GM19463 (cell line): ENCODE measurements around the gene FYN.
"Not testable (repeated sequence)": the region's sequence is repeated elsewhere in the genome, so short reads cannot be mapped to it uniquely, and the experiment has no call there.

ENCODE experiments used
- ATAC-seq: cut with Tn5 transposase; IDR thresholded peaks from one replicate; pipeline ENCODE4 v1.9.1; 2021; ENCODE audit warnings: mild to moderate bottlenecking, moderate library complexity; ENCODE audit not compliant: unreplicated experiment

The FYN gene

GRCh38 chr6:111873178-111874024 is at the start of gene FYN:
TSS of gene FYN (minus strand) at chr6:111873452. CDS start at chr6:111720051, 153,401 bp downstream.
- peak; percentile 99 for ATAC-seq

- ATAC-seq, result no peak
Observed at GRCh38 chr6:111922454-111923297, 49.4 kb upstream of the FYN start.

- ATAC-seq, result no peak
Observed at GRCh38 chr6:111921103-111921502, 47.9 kb upstream of the FYN start.

GRCh38 chr6:111920578-111920977 is 47.3 kb upstream of the FYN start:
- no peak for ATAC-seq

- no peak for ATAC-seq
Observed at GRCh38 chr6:111918825-111919224, 45.6 kb upstream of the FYN start.

- ATAC-seq, result no peak
Observed at GRCh38 chr6:111916747-111917146, 43.5 kb upstream of the FYN start.

GRCh38 chr6:111914617-111915016 is 41.4 kb upstream of the FYN start:
- no peak for ATAC-seq

- ATAC-seq, result no peak
Observed at GRCh38 chr6:111912904-111913303, 39.7 kb upstream of the FYN start.

GRCh38 chr6:111911428-111911827 is 38.2 kb upstream of the FYN start:
- no peak for ATAC-seq

- ATAC-seq, result no peak
Observed at GRCh38 chr6:111909238-111909637, 36.0 kb upstream of the FYN start.

GRCh38 chr6:111908365-111908764 is 35.1 kb upstream of the FYN start:
- ATAC-seq, result not testable (repeated sequence)

GRCh38 chr6:111900735-111901134 is 27.5 kb upstream of the FYN start:
- ATAC-seq, result no peak

- no peak for ATAC-seq
Observed at GRCh38 chr6:111899531-111899930, 26.3 kb upstream of the FYN start.

GRCh38 chr6:111898452-111898851 is 25.2 kb upstream of the FYN start:
- ATAC-seq, result no peak

- ATAC-seq, result no peak
Observed at GRCh38 chr6:111894951-111895350, 21.7 kb upstream of the FYN start.

- no peak for ATAC-seq
Observed at GRCh38 chr6:111894272-111894671, 21.0 kb upstream of the FYN start.

- ATAC-seq, result no peak
Observed at GRCh38 chr6:111892431-111892830, 19.2 kb upstream of the FYN start.

- no peak for ATAC-seq
Observed at GRCh38 chr6:111890988-111891387, 17.7 kb upstream of the FYN start.

- no peak for ATAC-seq
Observed at GRCh38 chr6:111888928-111889695, 15.9 kb upstream of the FYN start.

GRCh38 chr6:111886793-111887192 is 13.5 kb upstream of the FYN start:
- ATAC-seq, result not testable (repeated sequence)

- ATAC-seq, result no peak
Observed at GRCh38 chr6:111885373-111886027, 12.2 kb upstream of the FYN start.
